ENCODE data around the gene SLC22A15.
"Not testable (repeated sequence)": the region's sequence is repeated elsewhere in the genome, so short reads cannot be mapped to it uniquely, and the experiment has no call there.

The SLC22A15 gene

GRCh38 chr1:115955228-115955627 is 21.1 kb upstream of the SLC22A15 start:
- peaks cover 15 to 17% of the 10 kb centered on the region in 2 experiments for H3K4me1 ChIP-seq (ENCODE audit: control insufficient read depth in 1 of 2, insufficient read depth in 1 of 2, low read depth in 1 of 2, low read length in 1 of 2)
- no peak overlapping the region for H3K27ac ChIP-seq
- no peaks in the 10 kb centered on the region for H3K27me3 ChIP-seq
- TF ChIP-seq CTCF (IDR thresholded peaks at IDR 0.05) = no peak
- no peak overlapping the region for H3K4me3 ChIP-seq (ENCODE audit: low read depth in 1 of 2, low read length in 1 of 2)
- no peaks in the 10 kb centered on the region for H3K9me3 ChIP-seq
- no peaks in the 10 kb centered on the region for H3K36me3 ChIP-seq

GRCh38 chr1:115958866-115959265 is 17.4 kb upstream of the SLC22A15 start:
- TF ChIP-seq CTCF (IDR thresholded peaks at IDR 0.05) = no peak

GRCh38 chr1:115969509-115969908 is 6.8 kb upstream of the SLC22A15 start:
- no peaks in the 10 kb centered on the region for H3K4me1 ChIP-seq (ENCODE audit: control insufficient read depth in 1 of 2, insufficient read depth in 1 of 2, low read depth in 1 of 2, low read length in 1 of 2)
- no peaks in the 10 kb centered on the region for H3K9me3 ChIP-seq
- no peak for TF ChIP-seq CTCF (IDR thresholded peaks at IDR 0.05)
- H3K27me3 ChIP-seq = no peaks in the 10 kb centered on the region
- no peak overlapping the region for H3K27ac ChIP-seq
- no peak overlapping the region for H3K4me3 ChIP-seq (ENCODE audit: low read depth in 1 of 2, low read length in 1 of 2)
- no peaks in the 10 kb centered on the region for H3K36me3 ChIP-seq

More at GRCh38 chr1:115958866-115959265, 17.4 kb upstream of the SLC22A15 start:
- Histone ChIP-seq H3K4me3 (ENCODE audit: low read depth in 1 of 2, low read length in 1 of 2) (no peak overlapping the region), H3K27ac (no peak overlapping the region), H3K27me3 (no peaks in the 10 kb centered on the region), H3K36me3 (no peaks in the 10 kb centered on the region), H3K9me3 (no peaks in the 10 kb centered on the region), H3K4me1 (ENCODE audit: control insufficient read depth in 1 of 2, insufficient read depth in 1 of 2, low read depth in 1 of 2, low read length in 1 of 2) (no peaks in the 10 kb centered on the region)

GRCh38 chr1:115971778-115972177 is 4.5 kb upstream of the SLC22A15 start:
- H3K27ac ChIP-seq; H3K4me3 ChIP-seq (ENCODE audit: low read depth in 1 of 2, low read length in 1 of 2); H3K9me3 ChIP-seq; H3K4me1 ChIP-seq (ENCODE audit: control insufficient read depth in 1 of 2, insufficient read depth in 1 of 2, low read depth in 1 of 2, low read length in 1 of 2); H3K36me3 ChIP-seq; H3K27me3 ChIP-seq: not testable (repeated sequence)

- H3K9me3 ChIP-seq = no peaks in the 10 kb centered on the region
- no peaks in the 10 kb centered on the region for H3K27me3 ChIP-seq
- no peak for TF ChIP-seq CTCF (IDR thresholded peaks at IDR 0.05)
- peaks cover 22 to 23% of the 10 kb centered on the region in 2 experiments for H3K4me1 ChIP-seq (ENCODE audit: control insufficient read depth in 1 of 2, insufficient read depth in 1 of 2, low read depth in 1 of 2, low read length in 1 of 2)
- H3K4me3 ChIP-seq (ENCODE audit: low read depth in 1 of 2, low read length in 1 of 2) = no peak overlapping the region
- no peaks in the 10 kb centered on the region for H3K36me3 ChIP-seq
- no peak overlapping the region for H3K27ac ChIP-seq
Observed at GRCh38 chr1:115973154-115973553, 3.2 kb upstream of the SLC22A15 start.

GRCh38 chr1:115975569-115976061 is 698 bp upstream of the SLC22A15 start:
- Histone ChIP-seq H3K9me3 (no peaks in the 10 kb centered on the region), H3K27me3 (no peaks in the 10 kb centered on the region), H3K4me3 (ENCODE audit: low read depth in 1 of 2, low read length in 1 of 2) (peak overlapping the region; percentile 78 to 93), H3K27ac (peak overlapping the region; percentile 96), H3K36me3 (no peaks in the 10 kb centered on the region), H3K4me1 (ENCODE audit: control insufficient read depth in 1 of 2, insufficient read depth in 1 of 2, low read depth in 1 of 2, low read length in 1 of 2) (peaks cover 46 to 48% of the 10 kb centered on the region in 2 experiments)
- no peak for TF ChIP-seq CTCF (IDR thresholded peaks at IDR 0.05)

All from neutrophil (primary cell).